Measurements from ENCODE around the gene FGL2. TPM values are rescaled to one million over a fixed set of nuclear protein-coding genes. Genes with fewer than 3 reads are reported as not detected.

FGL2 gene
- total and polyA plus RNA-seq, 2 of the 4 experiments (the other 2 are of a cell fraction) = 0.32 to 1.3 TPM

DNA sequence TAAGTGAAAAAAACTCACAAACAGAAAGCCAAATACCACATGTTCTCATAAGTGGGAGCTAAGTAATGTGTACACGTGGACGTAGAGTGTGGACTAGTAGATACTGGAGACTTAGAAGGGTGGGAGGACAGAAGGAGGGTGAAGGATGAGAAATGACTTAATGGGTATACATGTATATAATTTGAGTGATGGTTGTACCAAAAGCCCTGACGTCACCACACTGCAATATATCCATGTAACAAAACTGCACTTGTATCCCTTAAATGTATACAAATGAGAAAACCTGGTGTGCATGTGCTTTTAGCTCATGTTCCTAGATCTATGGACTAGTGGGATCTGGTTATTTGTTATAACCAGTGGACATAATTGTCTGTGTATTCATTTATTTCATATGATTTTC lies 48.5 kb upstream of the FGL2 start:
- DNase-seq (no peak), ATAC-seq (ENCODE audit: low read depth) (no peak)
- no peaks in the 10 kb centered on the region for H3K79me1 ChIP-seq (ENCODE audit: low read depth in 1 of 2, low read length in 2 of 2)
- no peak overlapping the region for H3K56ac ChIP-seq (ENCODE audit: extremely low read depth, insufficient read depth, low read length)
- H3K9me3 ChIP-seq (ENCODE audit: control insufficient read depth, insufficient read depth, low read length) = no peaks in the 10 kb centered on the region
- peak overlapping the region; percentile 79 for H2BK20ac ChIP-seq (ENCODE audit: low read depth, low read length)
- peaks cover 16% of the 10 kb centered on the region for H3K9me1 ChIP-seq (ENCODE audit: insufficient read depth, low read length)
- intact Hi-C loops (cut with micrococcal nuclease) = no loop called here
- H4K8ac ChIP-seq (ENCODE audit: low read depth in 2 of 2, low read length in 2 of 2) = peak overlapping the region in 1 of 2 experiments; percentile 50; a peak in 1 of 4 replicates
- H3K36me3 ChIP-seq (ENCODE audit: control insufficient read depth, insufficient read depth, low read length) = no peaks in the 10 kb centered on the region
- H3K18ac ChIP-seq (ENCODE audit: low read depth, low read length) = peak overlapping the region; percentile 42
- peak overlapping the region; percentile 13; the same call in 1 of the 2 replicates for H4K5ac ChIP-seq (ENCODE audit: low read depth, low read length)
- H2AK5ac ChIP-seq (ENCODE audit: low read depth, low read length) = peak overlapping the region; percentile 66; the same call in 1 of the 2 replicates
- BruUV-seq (replicated peaks) = no TSS peak
- H3K27me3 ChIP-seq (ENCODE audit: control insufficient read depth, insufficient read depth, low read length) = no peaks in the 10 kb centered on the region
- peak overlapping the region; percentile 43 for H4K91ac ChIP-seq (ENCODE audit: insufficient read depth, low read depth, low read length)
- in situ Hi-C loops (cut with MboI; ENCODE audit: low sequenced_read_pairs) = loop anchor here (5.0 to 10.0 kb wide), 2 partner anchors 79 to 123 kb away; partner anchors contain the start of gene CCDC146
- no peak overlapping the region for H2AK9ac ChIP-seq (replicated peaks; ENCODE audit: low read depth, low read length, poor library complexity)
- no peak overlapping the region for H3K27ac ChIP-seq (ENCODE audit: insufficient read depth, low read length)
- TF ChIP-seq RCOR1 (IDR thresholded peaks at IDR 0.05; ENCODE audit: insufficient replicate concordance, low read length) = no peak
- H3K4me3 ChIP-seq (ENCODE audit: insufficient read depth, low read depth, low read length) = no peak overlapping the region
- dilution Hi-C loops (cut with HindIII; ENCODE audit: low sequenced_read_pairs, unreplicated experiment) = no loop called here
- H3K9ac ChIP-seq (ENCODE audit: low read depth, low read length) = no peak overlapping the region
- H2BK5ac ChIP-seq (ENCODE audit: low read depth, low read length, poor library complexity, severe bottlenecking) = no peak overlapping the region
- H2AFZ ChIP-seq (replicated peaks; ENCODE audit: low read length, poor library complexity) = no peak overlapping the region
- H3K4me1 ChIP-seq (ENCODE audit: control insufficient read depth, insufficient read depth, low read length) = peaks cover 23% of the 10 kb centered on the region
- H3K4ac ChIP-seq (ENCODE audit: low read depth, low read length) = 0 out of 2 replicates have a peak overlapping the region, but pooled peaks have one; percentile 25
- no CpG with 5 or more reads among the region's 3 CpGs for WGBS, 2 experiments (ENCODE audit: extremely low coverage in 2 of 2, insufficient read length in 1 of 2)
- peak overlapping the region; percentile 72; the same call in 1 of the 3 replicates for H2BK15ac ChIP-seq (ENCODE audit: low read depth, low read length)
- no peak overlapping the region for H3K4me2 ChIP-seq (ENCODE audit: low read depth, low read length)
- H3K23ac ChIP-seq (ENCODE audit: low read depth, low read length) = no peak overlapping the region
- no peaks in the 10 kb centered on the region for H4K20me1 ChIP-seq (ENCODE audit: insufficient read depth, low read length)
- ChIA-PET CTCF (interaction anchor here (0.9 to 2.1 kb wide), 4 partner anchors 9 to 84 kb away, joined by 4 to 19 read pairs (median 6); no protein-coding TSS in a partner anchor), POLR2A (ENCODE audit: unreplicated experiment) (interaction anchor here (0.6 kb wide), 1 partner anchor 291 kb away, joined by 4 read pairs; no protein-coding TSS in a partner anchor)
- no peak overlapping the region for H3K14ac ChIP-seq (replicated peaks; ENCODE audit: low read depth, low read length)
- H2BK120ac ChIP-seq (ENCODE audit: low read depth, low read length) = peak overlapping the region; percentile 80

All from IMR-90 (cell line).